Activated T-helper 9 cell treated with anti-CD3 and anti-CD28 coated beads, Interleukin-2, amount 50 U/mL, for 16 hours (primary cell): ENCODE measurements around the gene MKX.
"Not testable (repeated sequence)": the region's sequence is repeated elsewhere in the genome, so short reads cannot be mapped to it uniquely, and the experiment has no call there.

ENCODE experiments used
- DNase-seq: peaks from one replicate; pipeline ENCODE4 v3.0.0-alpha.2; 2020; ENCODE audit warnings: low read depth

The MKX gene

GRCh38 chr10:27692663-27693062 lies 53.0 kb downstream of the MKX start:
- no peak for DNase-seq

GRCh38 chr10:27688991-27689390 lies 56.6 kb downstream of the MKX start:
- no peak for DNase-seq

DNA sequence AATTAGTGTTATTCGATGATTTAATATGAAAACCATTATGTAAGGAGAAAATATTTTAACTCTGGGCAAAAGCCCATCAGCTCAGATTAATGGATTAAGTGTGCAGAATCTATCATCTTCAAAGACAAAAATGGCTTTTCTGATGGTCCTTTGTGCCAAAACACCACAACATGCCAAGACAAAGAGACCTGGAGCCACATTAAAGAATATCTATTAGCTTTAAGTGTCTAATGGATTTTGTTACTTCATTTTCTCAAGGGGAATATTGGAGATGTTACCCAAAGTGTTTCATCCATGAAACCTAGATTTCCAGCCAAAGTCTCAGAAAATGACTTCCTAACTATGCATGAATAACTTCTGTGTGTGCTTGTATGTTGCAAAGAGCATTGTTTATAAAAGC lies 57.3 kb downstream of the MKX start:
- no peak for DNase-seq

DNA sequence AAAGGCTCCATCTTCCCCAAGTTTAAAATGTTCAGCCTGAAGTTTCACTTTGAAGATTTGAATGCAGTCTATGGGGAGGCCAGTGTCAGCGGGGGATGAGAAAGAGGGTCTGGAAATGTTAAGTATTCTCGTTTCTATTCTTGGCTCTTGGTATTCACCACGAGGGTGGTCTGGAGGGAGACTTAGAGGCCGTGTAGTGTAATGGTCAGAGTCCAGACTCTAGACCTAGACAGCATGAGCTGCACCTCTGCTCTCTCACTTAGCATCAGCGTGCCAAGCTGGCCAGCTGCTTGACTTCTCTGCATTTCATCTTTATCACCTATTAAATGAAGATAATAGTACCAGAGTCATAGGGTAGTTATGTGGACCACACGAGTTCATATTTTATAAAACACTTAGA lies 57.9 kb downstream of the MKX start:
- no peak for DNase-seq

DNA sequence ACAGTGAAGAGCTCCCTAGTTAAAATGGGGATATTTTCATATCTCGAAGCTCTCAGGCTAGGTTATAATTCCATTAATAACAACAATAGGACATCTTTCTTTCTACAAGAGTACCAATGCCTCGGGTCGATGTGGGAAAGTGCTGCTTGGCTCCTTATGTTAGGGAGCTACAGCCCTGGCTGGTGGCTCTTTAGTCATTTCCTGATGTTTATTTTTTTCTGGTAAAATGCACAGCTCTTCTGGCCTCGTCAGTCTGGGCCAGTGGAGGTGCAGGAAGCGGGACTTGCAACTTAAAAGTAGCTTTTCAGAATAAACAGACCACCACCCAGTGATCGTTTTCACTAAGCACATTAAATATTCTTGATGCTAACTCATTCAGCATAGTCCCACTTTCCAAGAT lies 58.3 kb downstream of the MKX start:
- DNase-seq, result no peak

DNA sequence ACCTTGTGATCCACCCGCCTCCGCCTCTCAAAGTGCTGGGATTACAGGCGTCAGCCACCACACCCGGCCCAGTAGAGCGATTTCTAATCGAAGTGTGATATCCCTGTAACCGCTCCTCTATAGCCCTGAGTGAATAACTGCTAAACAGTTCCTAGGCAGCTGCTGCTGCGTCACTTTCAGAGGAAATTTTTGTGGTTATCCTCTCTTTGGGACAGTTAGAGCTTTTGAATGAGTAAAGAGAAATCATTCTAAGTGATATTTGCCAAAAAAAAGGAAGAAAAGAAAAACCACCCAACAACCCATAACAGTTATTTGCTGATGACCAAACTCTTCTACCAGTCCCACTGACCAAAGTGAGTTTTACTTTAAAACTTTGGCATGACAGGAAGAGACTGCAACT lies 59.9 kb downstream of the MKX start:
- no peak for DNase-seq

- no peak for DNase-seq
Observed at GRCh38 chr10:27683226-27683625, 62.4 kb downstream of the MKX start.

DNA sequence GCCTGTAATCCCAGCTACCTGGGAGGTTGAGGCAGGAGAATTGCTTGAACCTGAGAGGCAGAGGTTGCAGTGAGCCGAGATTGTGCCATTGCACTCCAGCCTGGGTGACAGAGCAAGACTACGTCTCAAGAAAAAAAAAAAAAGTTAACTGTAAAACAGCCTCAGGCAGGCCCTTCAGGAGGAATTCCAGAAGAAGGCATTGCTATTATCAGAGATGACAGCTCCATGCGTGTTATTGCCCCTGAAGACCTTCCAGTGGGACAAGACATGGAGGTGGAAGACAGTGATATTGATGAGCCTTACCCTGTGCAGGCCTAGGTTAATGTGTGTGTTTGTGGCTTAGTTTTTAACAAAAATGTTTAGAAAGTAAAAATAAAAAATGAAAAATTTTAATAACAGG lies 63.8 kb downstream of the MKX start:
- not testable (repeated sequence) for DNase-seq

- DNase-seq, result no peak
Observed at GRCh38 chr10:27680691-27681605, 64.7 kb downstream of the MKX start.

DNA sequence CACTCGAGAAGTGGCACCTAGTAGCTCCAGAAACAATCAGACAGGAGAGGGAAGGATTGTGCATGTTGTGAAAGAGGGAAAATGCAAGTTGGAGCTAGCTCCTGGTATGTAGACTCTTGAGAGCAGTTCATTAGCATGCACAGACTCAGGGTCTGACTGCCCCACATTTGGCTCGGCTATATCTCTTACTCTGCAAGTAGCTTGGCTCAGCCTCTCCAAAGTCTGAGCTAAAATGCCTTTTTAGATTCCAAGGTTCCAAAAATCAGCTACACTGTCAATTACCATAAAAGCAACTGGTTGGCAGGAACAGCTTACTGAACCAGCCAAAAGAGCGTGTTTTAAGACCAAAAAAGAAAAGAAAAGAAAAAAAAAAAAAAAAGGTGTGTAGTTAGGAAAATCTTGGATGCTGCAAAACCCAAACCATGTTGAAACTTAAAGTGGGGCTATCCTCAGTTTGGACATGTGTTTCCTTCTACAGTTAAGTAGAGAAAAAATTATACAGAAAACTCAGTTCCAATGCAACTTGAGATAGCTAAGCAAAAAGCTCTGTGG lies 65.5 kb downstream of the MKX start:
- DNase-seq, result no peak

DNA sequence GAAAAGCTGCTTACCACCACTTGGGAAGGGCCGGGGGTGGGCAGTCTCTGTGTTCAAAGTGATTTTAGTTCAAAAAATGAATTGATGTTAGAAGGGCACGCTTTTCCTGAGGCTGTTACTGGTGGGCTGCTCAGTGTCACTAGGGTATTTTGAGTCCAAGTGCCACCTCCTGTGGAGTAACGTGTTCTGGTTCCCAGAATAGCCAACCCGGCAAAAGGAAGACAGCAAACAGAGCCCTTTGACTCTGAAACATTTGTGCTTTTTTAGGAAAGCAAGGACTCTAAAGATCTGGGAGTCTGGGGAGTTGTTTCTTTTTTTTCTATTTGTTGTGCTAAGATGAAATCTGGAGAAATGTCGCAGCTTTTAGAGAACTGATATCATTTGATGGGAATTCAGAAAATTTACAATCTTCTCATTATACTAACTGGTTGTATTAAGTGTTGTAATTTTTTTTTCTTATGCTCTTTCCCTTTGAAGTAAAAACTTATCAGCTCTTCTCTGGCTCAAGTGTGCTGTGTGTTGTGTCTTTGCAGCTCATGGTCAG lies 66.2 kb downstream of the MKX start:
- no peak for DNase-seq

- DNase-seq, result no peak
Observed at GRCh38 chr10:27678166-27678565, 67.5 kb downstream of the MKX start.

DNA sequence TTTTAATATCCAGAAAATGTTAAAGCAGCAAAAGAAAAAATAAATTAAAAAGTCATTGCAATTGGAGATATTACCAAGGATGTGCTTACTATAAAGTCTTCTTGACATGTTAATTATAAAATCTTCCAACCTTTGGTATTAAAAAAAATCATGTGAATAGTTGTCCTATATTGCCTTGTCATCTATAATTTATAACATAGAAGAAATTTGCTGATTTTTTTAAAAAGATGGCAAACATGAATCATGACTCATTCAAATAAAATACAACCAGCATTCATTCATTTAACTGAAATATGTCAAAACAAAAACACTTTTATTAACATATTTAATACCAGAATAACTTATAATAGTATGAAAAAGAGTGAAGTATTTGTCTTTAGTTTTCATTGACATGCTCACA lies 72.6 kb downstream of the MKX start:
- DNase-seq, result no peak

- DNase-seq, result no peak
Observed at GRCh38 chr10:27671821-27672220, 73.8 kb downstream of the MKX start.

- no peak for DNase-seq
Observed at GRCh38 chr10:27664461-27664860, 81.2 kb downstream of the MKX start.

DNA sequence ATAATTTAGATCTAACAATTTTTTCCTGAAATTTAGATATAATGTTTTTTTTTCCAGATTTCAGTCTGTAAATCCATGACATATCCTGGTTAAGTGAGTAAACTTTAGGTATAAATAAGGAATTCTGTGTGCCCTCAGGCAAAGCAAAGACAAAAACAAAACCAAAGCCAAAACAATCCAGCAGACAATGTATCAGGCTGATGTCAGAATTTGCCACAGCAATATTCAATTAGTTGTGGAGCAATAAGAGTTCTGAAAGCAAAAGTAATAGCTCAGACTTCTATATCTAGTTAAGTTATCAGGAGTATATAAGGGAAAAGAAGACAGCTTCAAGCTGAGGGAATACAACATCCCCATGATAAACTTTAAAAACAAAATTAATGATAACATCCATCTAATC lies 82.0 kb downstream of the MKX start:
- no peak for DNase-seq

- no peak for DNase-seq
Observed at GRCh38 chr10:27661514-27662286, 83.9 kb downstream of the MKX start.

DNA sequence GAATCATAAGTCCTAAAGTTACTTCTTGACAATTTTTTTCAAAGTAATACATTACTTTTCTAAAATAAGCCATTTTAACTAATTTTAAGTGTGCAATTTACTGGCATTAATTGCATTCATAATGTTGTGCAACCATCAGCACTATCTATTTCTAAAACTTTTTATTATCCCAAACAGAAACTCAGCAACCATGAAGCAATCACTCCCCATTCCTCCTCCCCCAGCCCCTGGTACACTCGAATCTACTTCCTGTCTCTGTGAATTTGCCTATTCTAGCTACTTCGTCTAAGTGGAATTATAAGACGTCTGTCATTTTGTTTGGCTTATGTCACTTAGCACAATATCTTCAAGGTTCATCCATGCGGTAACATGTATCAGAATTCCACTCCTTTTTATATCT lies 84.9 kb downstream of the MKX start:
- no peak for DNase-seq

- DNase-seq, result no peak
Observed at GRCh38 chr10:27660268-27660667, 85.4 kb downstream of the MKX start.

DNA sequence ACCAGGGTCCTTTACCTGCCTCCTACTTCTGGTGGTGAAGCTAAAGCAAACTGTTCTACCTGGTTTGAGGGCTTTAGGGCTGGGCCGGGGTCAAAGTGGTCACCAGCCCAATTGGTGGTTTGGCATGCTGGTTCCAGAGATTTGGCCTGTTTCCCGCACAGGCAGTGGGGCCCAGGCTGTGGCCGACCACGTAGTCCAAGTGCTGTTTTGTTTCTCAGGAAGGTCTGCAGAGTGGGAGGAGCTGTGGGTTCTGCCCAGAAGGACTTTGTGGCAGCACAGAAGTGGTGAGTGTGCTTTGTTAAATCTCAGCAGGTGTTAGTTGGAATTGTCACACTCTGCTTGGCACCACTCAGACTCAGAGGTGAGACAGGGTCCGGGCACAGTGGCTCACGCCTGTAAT lies 85.8 kb downstream of the MKX start:
- DNase-seq, result no peak

GRCh38 chr10:27658788-27659187 lies 86.8 kb downstream of the MKX start:
- DNase-seq, result no peak

GRCh38 chr10:27655296-27655695 lies 90.3 kb downstream of the MKX start:
- DNase-seq, result no peak

GRCh38 chr10:27654284-27654683 lies 91.3 kb downstream of the MKX start:
- no peak for DNase-seq
